Activated T-cell treated with anti-CD3 and anti-CD28 coated beads, Interleukin-2, amount 50 U/mL, for 24 hours (primary cell): ENCODE results near the gene TNFSF15.
A peak's percentile ranks its signal among the peaks of the same experiment; 100 is the strongest.

Experiments used
- DNase-seq: peaks from one replicate; pipeline ENCODE4 v3.0.0-alpha.2; 2020
- H3K27ac Mint-ChIP-seq: 2 replicates; pipeline ENCODE4 v1.8.0; 2020; ENCODE audit warnings: mild to moderate bottlenecking, mixed read lengths
- H3K27me3 Mint-ChIP-seq: 2 replicates; pipeline ENCODE4 v1.8.0; 2020; ENCODE audit warnings: mixed read lengths
- H3K36me3 Mint-ChIP-seq: 2 replicates; pipeline ENCODE4 v1.8.0; 2020; ENCODE audit warnings: low read depth, mixed read lengths
- H3K4me1 Mint-ChIP-seq: 2 replicates; pipeline ENCODE4 v1.8.0; 2020; ENCODE audit warnings: low read depth, mixed read lengths
- H3K4me3 Mint-ChIP-seq: 2 replicates; pipeline ENCODE4 v1.8.0; 2020; ENCODE audit warnings: mild to moderate bottlenecking, moderate library complexity, mixed read lengths
- H3K9me3 Mint-ChIP-seq: 2 replicates; pipeline ENCODE4 v1.8.0; 2020; ENCODE audit warnings: mixed read lengths

TNFSF15 gene

DNA sequence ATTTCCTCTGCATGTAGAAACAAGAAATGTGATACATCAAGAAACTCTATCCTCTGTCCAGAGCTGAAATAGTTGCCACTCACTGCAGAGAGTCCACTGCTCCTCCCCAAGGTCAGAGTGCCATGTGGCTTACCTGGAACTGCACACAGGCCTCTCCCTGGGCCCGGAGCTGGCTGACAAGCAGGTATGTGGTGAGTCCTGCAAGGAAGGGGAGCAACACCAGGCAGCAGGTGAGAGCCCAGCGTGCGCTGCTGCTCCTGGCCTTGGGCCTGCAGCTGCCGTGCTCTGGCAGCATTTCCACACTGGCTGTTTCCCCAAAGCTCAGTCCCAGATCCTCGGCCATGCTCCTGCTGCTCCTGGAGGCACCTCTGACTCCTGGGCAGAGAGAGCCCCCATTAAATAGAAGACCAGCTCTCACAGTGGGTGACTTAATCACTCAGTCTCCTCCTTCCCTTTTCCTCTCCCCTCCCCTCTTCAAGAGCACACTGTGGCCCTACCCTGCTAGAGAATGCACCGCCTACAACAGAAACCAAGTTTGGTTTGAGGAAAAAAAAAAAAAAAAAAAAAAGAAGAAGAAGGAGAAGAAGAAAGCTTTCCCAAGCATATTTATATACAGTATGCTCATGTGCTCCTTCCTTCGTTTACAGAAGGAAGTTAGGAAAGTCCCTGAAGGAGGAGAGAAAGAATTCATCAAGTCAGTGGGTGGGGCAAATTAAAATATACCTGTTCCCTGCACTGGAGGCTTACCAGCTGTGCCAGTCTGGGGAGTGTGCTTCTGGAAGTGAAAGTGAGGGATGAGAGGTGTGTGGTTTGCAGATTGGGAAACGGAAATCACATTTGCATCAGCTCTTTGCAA, at the start of gene TNFSF15:
TSS of gene TNFSF15 (minus strand) at position 370 of the 856 bp plus-strand sequence. CDS start at position 343, 27 bp downstream.
- Mint-ChIP-seq H3K36me3 (no peaks in the 10 kb centered on the region), H3K27me3 (no peaks in the 10 kb centered on the region), H3K27ac (peak within 1 kb of the TSS; percentile 67), H3K4me3 (peak within 1 kb of the TSS; percentile 21), H3K4me1 (peaks cover 24% of the 10 kb centered on the region), H3K9me3 (no peaks in the 10 kb centered on the region)
- DNase-seq = peak; percentile 41

DNA sequence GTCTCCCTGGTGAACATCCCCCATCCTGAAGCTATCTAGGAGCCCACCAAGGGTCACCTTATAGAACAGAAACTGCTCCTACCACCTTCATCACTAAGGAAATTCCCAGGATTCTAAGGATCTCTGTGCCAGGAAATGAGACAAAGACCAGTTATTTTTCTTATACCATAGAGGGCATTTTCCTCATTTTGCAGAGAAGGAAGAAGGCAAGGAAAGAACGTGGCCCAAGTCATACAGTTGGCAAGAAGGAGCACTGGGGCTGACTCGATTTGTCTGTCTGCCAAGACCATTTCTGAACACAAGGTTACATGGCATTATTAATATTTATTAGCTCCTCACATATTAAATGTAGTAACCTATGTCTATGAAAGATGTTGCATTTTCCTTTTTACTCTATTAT, 49.6 kb upstream of the TNFSF15 start:
- Mint-ChIP-seq H3K4me1 (peaks cover 26% of the 10 kb centered on the region), H3K27ac (no peak overlapping the region)

DNA sequence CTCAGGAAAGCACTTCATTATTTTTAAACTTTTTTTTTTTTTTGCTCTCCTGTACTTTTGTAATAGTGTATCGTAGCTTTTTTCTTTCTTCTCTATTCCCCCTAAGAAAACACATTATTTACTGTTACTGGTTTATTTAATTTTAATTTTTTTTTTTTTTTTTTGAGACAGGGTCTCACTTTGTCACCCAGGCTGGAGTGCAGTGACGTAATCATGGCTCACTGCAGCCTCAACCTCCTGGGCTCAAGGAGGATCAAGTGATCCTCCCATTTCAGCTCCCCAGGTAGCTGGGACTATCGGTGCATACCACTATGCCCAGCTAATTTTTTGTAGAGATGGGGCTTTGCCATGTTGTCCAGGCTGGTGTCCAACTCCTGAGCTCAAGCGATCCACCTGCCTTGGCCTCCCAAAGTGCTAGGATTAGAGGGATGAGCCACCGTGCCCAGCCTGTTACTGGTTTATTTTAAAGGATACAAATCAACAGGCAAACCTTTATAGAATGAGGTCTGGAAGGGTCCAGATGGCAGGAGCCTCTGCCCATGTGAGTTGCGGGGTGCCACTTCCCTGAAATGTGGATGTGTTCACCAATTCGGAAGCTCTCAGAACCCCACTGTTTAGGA, 49.0 kb upstream of the TNFSF15 start:
- no peak for DNase-seq
- Mint-ChIP-seq H3K4me3 (no peak overlapping the region), H3K27ac (no peak overlapping the region), H3K9me3 (peaks cover 10% of the 10 kb centered on the region), H3K27me3 (no peaks in the 10 kb centered on the region), H3K36me3 (no peaks in the 10 kb centered on the region), H3K4me1 (peaks cover 26% of the 10 kb centered on the region)

More for the DNA sequence above, 49.6 kb upstream of the TNFSF15 start:
- Mint-ChIP-seq H3K4me3 (no peak overlapping the region), H3K27me3 (no peaks in the 10 kb centered on the region), H3K36me3 (no peaks in the 10 kb centered on the region), H3K9me3 (peaks cover 10% of the 10 kb centered on the region)
- no peak for DNase-seq

DNA sequence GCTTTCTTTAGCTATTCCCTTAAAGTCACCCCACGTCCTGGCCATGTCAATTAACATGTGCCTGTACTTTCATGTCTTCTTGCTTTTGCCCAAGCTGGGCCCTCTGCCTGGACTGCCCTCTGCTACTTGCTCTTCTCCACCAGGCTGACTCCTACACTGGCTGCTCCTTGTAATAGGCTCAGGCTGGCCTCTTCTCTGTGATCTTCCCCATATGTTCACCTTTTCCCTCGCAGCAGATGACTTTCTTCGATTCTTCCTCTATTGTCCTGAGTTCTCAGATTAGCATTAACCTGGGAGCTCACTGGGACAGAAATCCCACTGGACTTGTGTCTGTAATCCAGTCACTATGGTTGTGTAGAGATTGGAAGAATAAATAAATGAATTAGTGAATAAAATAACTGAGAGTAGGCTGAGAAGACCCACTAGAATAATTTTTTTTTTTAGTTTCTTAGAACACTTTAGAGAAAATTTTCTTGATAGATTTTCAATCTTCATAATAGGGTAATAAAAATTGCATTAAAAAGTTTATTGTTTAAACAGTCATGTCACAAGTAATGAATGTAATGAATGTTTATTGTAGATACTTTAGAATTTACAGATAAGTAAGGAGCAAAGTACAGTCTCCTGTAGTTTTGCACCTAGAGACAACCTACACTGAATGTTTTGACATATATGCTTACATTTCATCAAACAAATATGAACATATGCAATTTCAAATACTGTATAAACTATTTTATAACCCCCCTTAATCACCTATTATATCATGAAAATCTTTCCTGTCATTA, 47.4 kb upstream of the TNFSF15 start:
- Mint-ChIP-seq H3K36me3 (no peaks in the 10 kb centered on the region), H3K4me1 (peaks cover 32% of the 10 kb centered on the region), H3K9me3 (peaks cover 4% of the 10 kb centered on the region), H3K27me3 (no peaks in the 10 kb centered on the region), H3K27ac (no peak overlapping the region), H3K4me3 (no peak overlapping the region)
- DNase-seq = no peak

DNA sequence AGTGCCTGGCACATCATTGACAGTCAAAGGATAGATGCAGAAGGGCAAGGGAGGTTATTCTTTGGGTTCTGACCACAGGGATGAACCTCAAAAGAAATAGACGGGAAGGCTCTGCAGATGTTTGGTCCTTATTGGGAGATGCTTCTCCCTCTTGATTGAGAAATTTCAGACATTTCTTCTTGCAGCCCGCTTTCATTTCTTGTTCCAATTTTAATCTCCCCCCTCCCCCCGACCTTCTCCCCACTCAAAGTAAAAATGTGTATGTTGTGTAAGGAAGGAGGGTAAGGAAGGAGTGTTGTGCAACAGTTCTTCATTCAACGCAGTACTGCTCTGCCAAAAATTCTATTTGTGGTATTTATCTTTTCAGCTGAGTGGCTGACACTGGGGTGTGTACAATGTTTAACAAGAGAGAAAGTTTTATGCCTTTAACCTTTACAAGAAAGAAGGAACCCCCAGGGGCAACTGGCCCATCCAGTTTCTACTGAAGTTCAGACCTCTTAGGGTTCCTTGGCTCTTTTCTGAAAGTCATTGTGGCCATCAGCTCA, 46.3 kb upstream of the TNFSF15 start:
- H3K4me1 Mint-ChIP-seq = peaks cover 40% of the 10 kb centered on the region
- H3K9me3 Mint-ChIP-seq = no peaks in the 10 kb centered on the region
- no peaks in the 10 kb centered on the region for H3K36me3 Mint-ChIP-seq
- no peak overlapping the region for H3K4me3 Mint-ChIP-seq
- H3K27ac Mint-ChIP-seq = no peak overlapping the region
- no peak for DNase-seq
- no peaks in the 10 kb centered on the region for H3K27me3 Mint-ChIP-seq

DNA sequence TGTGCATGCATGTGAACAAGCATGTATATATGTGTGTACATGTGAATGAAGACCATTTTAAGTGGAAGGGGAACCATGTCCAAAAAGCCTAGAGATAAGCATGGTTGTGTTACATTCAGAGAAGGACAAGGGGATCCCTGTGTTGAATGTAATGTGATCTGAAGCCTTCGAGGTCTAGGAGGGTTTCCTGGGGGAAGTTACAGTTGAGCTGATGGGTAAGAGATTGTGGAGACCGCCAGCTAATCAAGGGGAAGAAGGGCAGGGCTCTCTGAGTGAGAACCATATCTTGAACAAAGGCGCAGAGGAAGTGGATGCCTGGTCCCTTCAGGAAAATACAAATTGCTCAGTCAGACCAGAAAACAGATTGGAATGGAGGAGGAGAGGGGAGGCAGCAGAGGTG, 45.5 kb upstream of the TNFSF15 start:
- H3K4me1 Mint-ChIP-seq = peaks cover 39% of the 10 kb centered on the region
- no peaks in the 10 kb centered on the region for H3K27me3 Mint-ChIP-seq
- no peak for DNase-seq
- H3K4me3 Mint-ChIP-seq = no peak overlapping the region
- no peaks in the 10 kb centered on the region for H3K36me3 Mint-ChIP-seq
- H3K27ac Mint-ChIP-seq = peak overlapping the region; percentile 15
- H3K9me3 Mint-ChIP-seq = no peaks in the 10 kb centered on the region

DNA sequence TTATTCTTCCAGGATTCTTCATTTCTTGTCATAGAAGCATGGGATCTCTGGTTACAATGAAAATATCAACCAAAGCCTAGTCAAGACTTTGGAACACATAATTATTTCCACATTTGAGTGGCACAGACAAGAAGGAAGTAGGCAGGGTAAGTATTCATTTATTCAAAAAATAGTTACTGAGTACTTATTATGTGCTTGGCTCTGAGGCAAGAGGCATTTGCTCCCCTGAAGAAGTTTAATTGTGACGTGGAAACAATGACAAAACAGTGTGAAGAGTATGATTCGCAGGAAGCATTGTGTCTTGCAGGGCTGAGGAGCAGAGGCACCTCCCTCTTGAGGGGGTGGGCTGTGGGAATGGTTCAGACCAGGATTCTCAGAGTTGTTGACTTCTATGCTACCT, 45.0 kb upstream of the TNFSF15 start:
- no peaks in the 10 kb centered on the region for H3K27me3 Mint-ChIP-seq
- H3K4me3 Mint-ChIP-seq = no peak overlapping the region
- peak overlapping the region; percentile 27 for H3K27ac Mint-ChIP-seq
- peaks cover 39% of the 10 kb centered on the region for H3K4me1 Mint-ChIP-seq
- H3K36me3 Mint-ChIP-seq = no peaks in the 10 kb centered on the region
- H3K9me3 Mint-ChIP-seq = no peaks in the 10 kb centered on the region
- DNase-seq = no peak

DNA sequence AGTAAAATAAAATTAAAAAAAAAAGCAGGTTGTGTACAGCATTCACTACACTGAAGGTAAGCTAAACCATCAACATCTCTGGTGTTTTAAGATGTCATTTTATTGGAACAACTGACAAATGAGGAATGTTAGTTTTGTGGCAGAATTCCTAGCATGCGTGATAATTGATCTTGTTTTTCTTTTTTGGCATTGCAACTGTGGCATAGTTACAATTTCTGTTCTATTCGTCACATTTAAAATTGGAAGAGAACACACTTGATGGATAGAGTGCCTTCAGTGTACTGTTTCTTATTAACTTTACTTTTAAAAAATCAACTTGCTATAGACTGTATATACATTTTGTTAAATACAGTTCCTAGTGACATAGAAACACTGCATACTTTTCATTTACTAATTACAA, 43.6 kb upstream of the TNFSF15 start:
- Mint-ChIP-seq H3K27me3 (no peaks in the 10 kb centered on the region), H3K9me3 (no peaks in the 10 kb centered on the region), H3K27ac (no peak overlapping the region), H3K4me3 (no peak overlapping the region), H3K4me1 (peaks cover 39% of the 10 kb centered on the region), H3K36me3 (no peaks in the 10 kb centered on the region)
- no peak for DNase-seq

DNA sequence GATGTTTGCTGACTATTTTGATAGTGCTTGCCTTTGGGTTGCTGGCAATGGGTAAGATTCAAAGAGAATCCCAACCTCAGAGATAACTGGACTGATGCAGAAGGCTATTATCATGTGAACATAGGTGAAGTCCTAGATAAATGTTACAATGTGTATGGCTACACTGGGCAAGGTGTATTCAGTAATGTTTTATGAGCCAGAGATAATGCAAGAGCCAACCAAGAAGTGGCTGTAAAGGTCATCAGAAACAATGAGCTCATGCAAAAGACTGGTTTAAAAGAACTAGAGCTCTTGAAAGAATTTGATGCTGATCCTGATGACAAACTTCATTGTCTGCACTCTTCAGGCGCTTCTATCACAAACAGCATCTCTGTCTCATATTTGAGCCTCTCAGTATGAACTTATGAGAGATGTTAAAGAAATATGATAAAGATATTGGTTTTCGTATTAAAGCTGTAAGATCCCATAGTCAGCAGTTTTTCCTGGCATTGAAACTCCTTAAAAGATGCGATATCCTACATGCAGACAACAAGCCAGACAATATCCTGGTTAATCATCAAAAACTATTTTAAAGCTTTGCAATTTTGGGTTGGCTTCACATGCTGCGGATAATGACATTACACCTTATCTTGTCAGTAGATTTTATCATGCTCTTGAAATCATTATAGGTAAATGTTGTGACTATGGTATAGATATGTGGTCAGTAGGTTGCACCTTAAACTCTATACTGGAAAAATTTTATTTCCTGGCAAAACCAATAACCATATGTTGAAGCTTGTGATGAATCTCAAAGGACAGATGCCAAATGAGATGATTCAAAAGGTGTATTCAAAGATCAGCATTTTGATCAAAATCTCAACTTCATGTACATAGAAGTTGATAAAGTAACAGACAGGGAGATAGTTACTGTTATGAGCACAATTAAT, 41.9 kb upstream of the TNFSF15 start:
- peaks cover 39% of the 10 kb centered on the region for H3K4me1 Mint-ChIP-seq
- DNase-seq = no peak
- no peaks in the 10 kb centered on the region for H3K36me3 Mint-ChIP-seq
- no peak overlapping the region for H3K4me3 Mint-ChIP-seq
- no peak overlapping the region for H3K27ac Mint-ChIP-seq
- no peaks in the 10 kb centered on the region for H3K27me3 Mint-ChIP-seq
- no peaks in the 10 kb centered on the region for H3K9me3 Mint-ChIP-seq

DNA sequence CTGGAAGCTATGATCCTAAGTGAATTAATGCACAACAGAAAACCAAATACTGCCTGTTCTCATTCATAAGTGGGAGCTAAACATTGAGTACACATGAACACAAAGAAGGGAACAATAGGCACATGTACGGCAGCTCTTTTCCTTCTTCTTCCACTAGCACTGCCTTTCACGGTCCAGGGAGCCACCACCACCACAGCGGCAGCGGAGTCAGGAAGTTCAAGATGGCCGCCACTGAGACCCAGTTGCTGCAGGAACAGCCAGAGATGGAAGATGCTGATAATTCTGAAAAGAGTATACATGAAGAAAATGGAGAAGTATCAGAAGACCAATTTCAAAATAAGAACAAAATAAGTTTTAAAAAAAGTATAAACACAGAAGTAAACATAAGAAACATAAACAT, 39.5 kb upstream of the TNFSF15 start:
- Mint-ChIP-seq H3K27me3 (no peaks in the 10 kb centered on the region), H3K27ac (no peak overlapping the region), H3K4me1 (peaks cover 23% of the 10 kb centered on the region), H3K36me3 (no peaks in the 10 kb centered on the region), H3K4me3 (no peak overlapping the region), H3K9me3 (no peaks in the 10 kb centered on the region)
- DNase-seq = no peak

DNA sequence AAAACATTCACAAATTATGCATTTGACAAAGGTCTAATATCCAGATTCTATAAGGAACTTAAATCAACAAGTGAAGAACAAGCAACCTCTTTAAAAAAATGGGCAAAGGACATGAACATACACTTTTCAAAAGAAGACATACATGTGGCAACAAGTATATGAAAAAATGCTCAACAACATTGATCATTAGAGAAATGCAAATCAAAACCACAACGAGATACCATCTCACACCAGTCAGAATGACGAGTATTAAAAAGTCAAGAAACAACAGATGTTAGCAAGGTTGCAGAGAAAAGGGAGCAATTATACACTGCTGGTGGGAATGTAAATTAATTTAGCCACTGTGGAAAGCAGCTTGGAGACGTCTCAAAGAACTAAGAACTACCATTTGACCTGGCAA, 38.9 kb upstream of the TNFSF15 start:
- Mint-ChIP-seq H3K9me3 (no peaks in the 10 kb centered on the region), H3K4me3 (no peak overlapping the region), H3K27ac (no peak overlapping the region), H3K36me3 (no peaks in the 10 kb centered on the region), H3K27me3 (no peaks in the 10 kb centered on the region), H3K4me1 (peaks cover 17% of the 10 kb centered on the region)
- DNase-seq = no peak

DNA sequence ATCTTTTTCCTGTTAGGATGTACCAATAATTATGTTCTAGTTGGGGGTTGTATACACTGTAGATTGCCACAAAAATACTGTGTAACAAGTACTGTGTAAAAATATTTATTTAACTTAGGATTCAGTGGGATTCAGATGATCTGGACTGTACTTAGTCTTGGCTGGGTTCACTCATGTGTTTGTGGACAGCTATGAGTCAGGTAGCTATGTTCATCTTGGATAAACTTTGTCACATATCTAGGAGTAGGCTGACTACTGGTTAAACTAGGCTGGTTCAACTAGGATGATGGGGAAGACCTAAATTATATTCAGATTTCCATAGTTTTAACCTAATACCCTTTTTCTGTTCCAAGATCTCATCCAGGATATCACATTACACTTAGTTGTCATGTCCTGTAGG, 32.1 kb upstream of the TNFSF15 start:
- H3K9me3 Mint-ChIP-seq = no peaks in the 10 kb centered on the region
- H3K4me1 Mint-ChIP-seq = peaks cover 9% of the 10 kb centered on the region
- no peak overlapping the region for H3K4me3 Mint-ChIP-seq
- no peaks in the 10 kb centered on the region for H3K27me3 Mint-ChIP-seq
- DNase-seq = no peak
- no peaks in the 10 kb centered on the region for H3K36me3 Mint-ChIP-seq
- no peak overlapping the region for H3K27ac Mint-ChIP-seq

DNA sequence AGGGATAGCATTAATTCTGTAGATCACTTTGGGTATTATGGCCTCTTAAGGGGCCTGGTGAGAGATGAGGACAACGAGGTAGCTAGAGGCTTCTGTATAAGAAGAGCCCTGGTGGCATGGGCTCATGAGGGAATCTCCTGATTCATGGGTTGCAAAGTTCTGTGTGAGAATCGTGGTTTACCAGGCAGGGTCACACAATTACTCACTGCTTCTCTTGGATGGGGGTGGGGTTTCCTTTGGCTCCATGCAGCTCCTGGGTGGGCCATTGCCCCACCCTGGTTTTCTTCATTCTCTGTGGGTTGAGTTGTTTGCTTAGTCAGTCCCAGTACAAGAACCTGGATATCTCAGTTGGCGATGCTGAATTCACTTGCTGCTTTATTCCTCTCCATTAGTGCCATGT, 30.9 kb upstream of the TNFSF15 start:
- no peak overlapping the region for H3K4me3 Mint-ChIP-seq
- H3K27ac Mint-ChIP-seq = peak overlapping the region; percentile 34
- no peaks in the 10 kb centered on the region for H3K27me3 Mint-ChIP-seq
- H3K4me1 Mint-ChIP-seq = peaks cover 9% of the 10 kb centered on the region
- DNase-seq = no peak
- H3K9me3 Mint-ChIP-seq = no peaks in the 10 kb centered on the region
- H3K36me3 Mint-ChIP-seq = no peaks in the 10 kb centered on the region

DNA sequence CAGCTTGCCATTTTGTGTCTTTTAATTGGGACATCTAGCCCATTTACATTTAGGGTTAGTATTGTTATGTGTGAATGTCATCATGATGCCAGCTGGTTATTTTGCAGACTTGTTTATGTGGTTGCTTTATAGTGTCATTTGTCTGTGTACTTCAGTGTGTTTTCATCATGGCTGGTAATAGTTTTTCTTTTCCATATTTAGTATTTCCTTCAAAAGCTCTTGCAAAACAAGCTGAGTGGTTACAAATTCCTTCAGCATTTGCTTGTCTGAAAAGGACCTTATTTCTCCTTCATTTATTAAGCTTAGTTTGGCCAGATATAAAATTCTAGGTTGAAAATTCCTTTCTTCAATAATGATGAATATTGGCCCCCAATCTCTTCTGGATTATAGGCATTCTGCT, 28.5 kb upstream of the TNFSF15 start:
- no peaks in the 10 kb centered on the region for H3K27me3 Mint-ChIP-seq
- no peaks in the 10 kb centered on the region for H3K36me3 Mint-ChIP-seq
- H3K27ac Mint-ChIP-seq = no peak overlapping the region
- H3K4me3 Mint-ChIP-seq = no peak overlapping the region
- no peak for DNase-seq
- peaks cover 9% of the 10 kb centered on the region for H3K4me1 Mint-ChIP-seq
- no peaks in the 10 kb centered on the region for H3K9me3 Mint-ChIP-seq
